ENCODE data around the gene SDCCAG8.

The SDCCAG8 gene

GRCh38 chr1:243514927-243515326 is 259.1 kb downstream of the SDCCAG8 start:
- no peak for DNase-seq

GRCh38 chr1:243520831-243521230 is 265.0 kb downstream of the SDCCAG8 start:
- DNase-seq, result no peak

- DNase-seq, result no peak
Measured at GRCh38 chr1:243523766-243524165, 267.9 kb downstream of the SDCCAG8 start.

- no peak for DNase-seq
Measured at GRCh38 chr1:243525085-243525487, 269.2 kb downstream of the SDCCAG8 start.

- no peak for DNase-seq
Measured at GRCh38 chr1:243526180-243526579, 270.3 kb downstream of the SDCCAG8 start.

- no peak for DNase-seq
Measured at GRCh38 chr1:243528459-243529121, 272.7 kb downstream of the SDCCAG8 start.

GRCh38 chr1:243529512-243529911 is 273.7 kb downstream of the SDCCAG8 start:
- DNase-seq, result no peak

- no peak for DNase-seq
Measured at GRCh38 chr1:243535014-243535413, 279.2 kb downstream of the SDCCAG8 start.

- no peak for DNase-seq
Measured at GRCh38 chr1:243539636-243540035, 283.8 kb downstream of the SDCCAG8 start.

GRCh38 chr1:243542739-243543415 is 287.0 kb downstream of the SDCCAG8 start:
- no peak for DNase-seq

- DNase-seq, result no peak
Measured at GRCh38 chr1:243543501-243543900, 287.7 kb downstream of the SDCCAG8 start.

- DNase-seq, result no peak
Measured at GRCh38 chr1:243546457-243546856, 290.6 kb downstream of the SDCCAG8 start.

GRCh38 chr1:243547891-243548290 is 292.1 kb downstream of the SDCCAG8 start:
- no peak for DNase-seq

GRCh38 chr1:243548516-243548915 is 292.7 kb downstream of the SDCCAG8 start:
- no peak for DNase-seq

- DNase-seq, result no peak
Measured at GRCh38 chr1:243549108-243549507, 293.3 kb downstream of the SDCCAG8 start.
